Transverse colon (tissue), 4 donors: Measurements from ENCODE around the gene PDXDC1.
"Not testable (repeated sequence)": the region's sequence is repeated elsewhere in the genome, so short reads cannot be mapped to it uniquely, and the experiment has no call there.

Source experiments
- EP300 ChIP-seq: sonication (generic); formaldehyde crosslinking; IDR thresholded peaks from one replicate; pipeline ENCODE4 v1.6.1; 2017; ENCODE audit warnings: antibody characterized with exemption, low read depth
- POLR2AphosphoS5 ChIP-seq, 3 donors: sonication (generic); formaldehyde crosslinking; IDR thresholded peaks; one replicate each; pipeline ENCODE4 v1.6.1; 2016; ENCODE audit warnings: antibody characterized with exemption in 3 of 3
- TF ChIP-seq, protein P1 (sequence below), 5 experiments: fragments of 200-600 bp in 3 of 5; fragments of 450-650 bp in 2 of 5; sonication (generic) in 3 of 5; IDR thresholded peaks; 1 replicate in 2 of 5; 2 replicates in 3 of 5; pipeline ENCODE4 v1.5.1; 2016 to 2017; ENCODE audit warnings: antibody characterized with exemption in 5 of 5, inconsistent platforms in 3 of 5, mild to moderate bottlenecking in 2 of 5, moderate library complexity in 1 of 5

DNA sequence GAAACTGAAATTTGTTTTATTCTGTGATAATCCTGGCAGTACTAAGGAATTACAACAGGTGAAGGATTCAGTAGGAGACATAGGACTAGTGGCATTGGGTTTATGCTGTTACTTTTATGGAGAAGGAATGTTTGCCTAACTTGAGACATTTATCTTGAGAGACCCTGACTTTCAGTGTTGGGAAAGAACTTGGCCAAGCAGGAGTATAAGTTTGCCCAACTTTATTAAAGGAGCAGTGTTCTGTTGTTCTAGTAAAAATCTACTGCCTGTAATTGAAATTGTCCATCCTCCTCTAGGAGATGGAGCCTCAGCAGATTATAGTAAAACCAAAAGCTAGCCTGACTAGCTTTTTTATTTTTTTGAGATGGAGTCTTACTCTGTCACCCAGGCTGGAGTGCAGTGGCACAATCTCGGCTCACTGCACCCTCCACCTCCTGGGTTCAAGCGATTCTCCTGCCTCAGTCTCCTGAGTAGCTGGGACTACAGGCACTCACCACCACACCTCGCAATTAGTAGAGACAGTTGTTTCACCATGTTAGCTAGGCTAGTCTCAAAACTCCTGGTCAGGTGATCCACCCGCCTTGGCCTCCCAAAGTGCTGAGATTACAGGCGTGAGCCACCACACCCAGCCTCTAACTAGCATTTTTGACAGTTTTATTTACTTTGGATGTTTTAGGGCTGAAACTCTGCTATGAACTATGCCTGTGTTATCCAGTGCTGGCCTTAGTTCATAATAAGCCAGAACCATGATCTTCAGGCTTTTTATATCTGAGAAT lies 30.7 kb downstream of the PDXDC1 start:
- TF ChIP-seq, protein P1, sequence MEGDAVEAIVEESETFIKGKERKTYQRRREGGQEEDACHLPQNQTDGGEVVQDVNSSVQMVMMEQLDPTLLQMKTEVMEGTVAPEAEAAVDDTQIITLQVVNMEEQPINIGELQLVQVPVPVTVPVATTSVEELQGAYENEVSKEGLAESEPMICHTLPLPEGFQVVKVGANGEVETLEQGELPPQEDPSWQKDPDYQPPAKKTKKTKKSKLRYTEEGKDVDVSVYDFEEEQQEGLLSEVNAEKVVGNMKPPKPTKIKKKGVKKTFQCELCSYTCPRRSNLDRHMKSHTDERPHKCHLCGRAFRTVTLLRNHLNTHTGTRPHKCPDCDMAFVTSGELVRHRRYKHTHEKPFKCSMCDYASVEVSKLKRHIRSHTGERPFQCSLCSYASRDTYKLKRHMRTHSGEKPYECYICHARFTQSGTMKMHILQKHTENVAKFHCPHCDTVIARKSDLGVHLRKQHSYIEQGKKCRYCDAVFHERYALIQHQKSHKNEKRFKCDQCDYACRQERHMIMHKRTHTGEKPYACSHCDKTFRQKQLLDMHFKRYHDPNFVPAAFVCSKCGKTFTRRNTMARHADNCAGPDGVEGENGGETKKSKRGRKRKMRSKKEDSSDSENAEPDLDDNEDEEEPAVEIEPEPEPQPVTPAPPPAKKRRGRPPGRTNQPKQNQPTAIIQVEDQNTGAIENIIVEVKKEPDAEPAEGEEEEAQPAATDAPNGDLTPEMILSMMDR (IDR thresholded peaks at IDR 0.05), result not testable (repeated sequence)
- not testable (repeated sequence) for TF ChIP-seq EP300; POLR2AphosphoS5 (IDR thresholded peaks at IDR 0.05)
